HG02623 (cell line): Measurements from ENCODE around the gene GZMA.

Experiments used
- ATAC-seq: cut with Tn5 transposase; IDR thresholded peaks from one replicate; pipeline ENCODE4 v1.9.1; 2021; ENCODE audit warnings: moderate library complexity; ENCODE audit not compliant: unreplicated experiment

GZMA gene

DNA sequence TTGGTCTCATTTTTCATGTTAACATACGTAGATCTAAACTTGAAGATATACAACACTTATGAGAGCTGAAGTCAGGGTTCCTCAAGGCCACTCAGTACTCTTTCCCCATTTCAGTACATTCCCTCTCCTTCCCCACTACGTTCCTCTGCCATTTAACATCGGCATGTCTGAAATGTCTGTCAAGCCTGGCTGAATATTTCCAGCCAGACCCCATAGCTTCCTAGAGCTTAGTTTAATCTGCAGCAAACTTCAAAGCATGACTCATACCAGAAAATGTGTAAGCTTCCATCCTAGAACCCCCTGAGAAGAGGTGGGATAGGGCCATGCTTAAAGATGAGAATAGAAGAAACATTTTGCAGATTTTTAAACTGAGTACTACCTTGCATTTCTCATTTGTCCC lies 6.2 kb downstream of the GZMA start:
- ATAC-seq, result no peak

DNA sequence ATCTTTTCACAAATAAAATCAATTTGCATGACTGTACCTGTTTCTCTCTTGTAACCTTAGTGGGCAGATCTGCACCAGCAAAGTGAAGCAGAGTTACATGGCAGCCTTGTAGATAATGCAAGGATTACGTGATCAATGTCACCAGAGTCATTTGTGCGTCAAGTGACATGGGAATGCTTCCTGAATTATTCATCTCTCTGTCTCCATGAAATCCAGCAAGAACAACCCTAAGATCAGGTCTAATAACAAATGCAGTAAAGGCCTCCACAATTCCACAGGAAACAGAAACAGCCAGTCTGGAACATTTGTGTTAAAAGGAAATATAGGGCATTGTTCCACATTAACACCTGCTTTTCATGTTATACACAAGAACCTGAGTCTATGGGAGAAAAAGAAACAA lies 7.8 kb downstream of the GZMA start:
- ATAC-seq, result no peak

DNA sequence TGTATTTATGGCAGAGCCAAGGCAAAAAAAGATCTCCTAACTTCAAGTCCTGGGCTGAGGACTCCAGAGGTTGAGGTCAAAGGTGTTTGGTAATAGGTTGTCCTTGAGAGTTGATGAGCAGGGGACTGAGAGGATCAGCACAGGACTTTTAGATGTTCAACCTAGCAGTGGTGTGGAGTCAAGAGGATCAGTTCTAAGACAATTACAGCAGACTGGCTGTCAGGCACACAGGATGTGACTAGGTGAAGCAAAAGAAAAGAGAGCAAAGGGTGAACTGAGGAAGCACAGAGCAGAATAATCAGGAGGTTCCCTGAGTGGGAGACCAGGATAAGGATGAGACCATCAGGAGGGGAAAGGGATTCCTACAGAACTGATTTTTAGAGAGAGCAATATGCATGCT lies 10.9 kb downstream of the GZMA start:
- no peak for ATAC-seq

DNA sequence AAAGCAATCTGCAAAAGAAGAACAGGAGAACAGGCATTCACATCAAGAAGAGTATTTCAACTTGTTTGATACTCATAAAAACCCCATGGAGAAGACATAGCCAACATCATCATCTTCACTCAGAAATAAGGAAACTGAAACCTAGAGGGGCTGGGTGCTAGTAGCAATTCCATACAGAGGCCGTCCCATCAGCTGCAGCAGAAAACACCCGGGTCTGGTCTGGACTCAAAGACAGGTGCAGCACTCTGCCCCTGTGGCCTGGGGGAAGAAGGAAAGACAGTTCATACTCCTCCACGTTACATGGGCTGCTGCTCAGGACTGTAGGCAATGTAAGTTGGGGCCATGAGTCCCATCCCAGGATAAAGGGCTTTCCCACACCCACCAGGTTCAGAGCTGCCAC lies 11.6 kb downstream of the GZMA start:
- ATAC-seq, result no peak

DNA sequence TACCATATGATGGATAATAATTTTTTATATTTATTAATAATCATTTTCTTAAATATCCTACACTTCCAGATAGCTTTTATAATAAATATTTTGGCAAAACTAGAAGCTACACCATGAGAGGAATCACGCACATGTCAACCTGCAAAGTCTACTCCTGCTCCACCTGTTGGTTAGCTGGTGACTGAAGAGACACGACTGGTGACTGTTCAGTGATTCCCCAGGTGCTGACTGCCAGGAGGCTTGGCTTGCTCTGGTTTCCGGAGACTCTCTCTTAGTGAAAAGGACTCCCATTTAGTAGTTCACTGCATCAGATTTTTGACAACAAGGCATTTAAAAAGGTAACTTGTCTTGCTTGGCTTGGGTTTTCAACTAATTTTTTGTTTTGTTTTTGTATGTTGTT lies 20.9 kb downstream of the GZMA start:
- ATAC-seq, result no peak

DNA sequence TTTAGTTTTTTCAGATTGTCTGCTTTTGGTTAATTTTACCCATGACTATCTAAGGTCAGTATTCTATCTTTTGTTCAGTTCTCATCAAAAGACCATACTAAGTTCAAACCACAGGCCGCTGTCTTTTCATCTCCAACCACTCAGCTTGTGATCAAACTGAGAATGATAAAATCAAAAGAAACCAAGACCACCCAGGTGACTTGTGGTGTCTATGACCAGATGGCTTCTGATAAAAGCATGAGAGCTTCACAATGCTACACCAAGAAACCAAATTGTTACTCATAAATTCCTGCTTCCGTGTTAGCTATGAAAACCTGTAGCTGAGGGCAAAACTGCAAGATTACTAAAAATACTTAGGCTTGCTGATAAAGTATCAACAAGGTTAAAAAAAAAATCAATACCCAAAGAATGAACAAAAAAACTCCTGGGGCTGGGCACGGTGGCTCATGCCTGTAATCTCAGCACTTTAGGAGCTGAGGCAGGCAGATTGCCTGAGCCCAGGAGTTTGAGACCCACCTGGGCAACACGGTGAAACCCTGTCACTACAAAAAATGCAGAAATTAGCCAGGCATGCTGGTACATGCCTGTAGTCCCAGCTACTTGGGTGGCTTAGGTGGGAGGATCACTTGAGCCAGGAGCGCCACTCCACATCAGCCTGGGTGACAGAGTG lies 31.7 kb downstream of the GZMA start:
- no peak for ATAC-seq

DNA sequence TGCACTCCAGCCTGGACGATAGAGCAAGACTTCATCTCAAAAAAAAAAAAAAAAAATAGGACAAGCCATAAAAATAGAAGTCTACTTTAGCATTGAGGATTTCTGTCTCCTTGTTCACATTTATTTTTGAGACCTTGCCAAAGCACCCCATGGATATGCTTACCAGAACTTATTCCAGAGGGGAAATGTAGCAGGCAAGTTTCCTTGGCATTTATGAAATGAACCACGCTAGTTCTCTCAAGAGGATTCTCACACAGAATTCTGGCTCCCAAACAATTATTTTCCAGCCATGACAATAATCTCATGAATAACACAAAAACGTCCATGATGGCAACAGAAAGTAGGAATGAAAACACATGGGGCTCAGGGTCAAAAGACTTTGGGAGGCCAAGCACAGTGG lies 34.1 kb downstream of the GZMA start:
- no peak for ATAC-seq

DNA sequence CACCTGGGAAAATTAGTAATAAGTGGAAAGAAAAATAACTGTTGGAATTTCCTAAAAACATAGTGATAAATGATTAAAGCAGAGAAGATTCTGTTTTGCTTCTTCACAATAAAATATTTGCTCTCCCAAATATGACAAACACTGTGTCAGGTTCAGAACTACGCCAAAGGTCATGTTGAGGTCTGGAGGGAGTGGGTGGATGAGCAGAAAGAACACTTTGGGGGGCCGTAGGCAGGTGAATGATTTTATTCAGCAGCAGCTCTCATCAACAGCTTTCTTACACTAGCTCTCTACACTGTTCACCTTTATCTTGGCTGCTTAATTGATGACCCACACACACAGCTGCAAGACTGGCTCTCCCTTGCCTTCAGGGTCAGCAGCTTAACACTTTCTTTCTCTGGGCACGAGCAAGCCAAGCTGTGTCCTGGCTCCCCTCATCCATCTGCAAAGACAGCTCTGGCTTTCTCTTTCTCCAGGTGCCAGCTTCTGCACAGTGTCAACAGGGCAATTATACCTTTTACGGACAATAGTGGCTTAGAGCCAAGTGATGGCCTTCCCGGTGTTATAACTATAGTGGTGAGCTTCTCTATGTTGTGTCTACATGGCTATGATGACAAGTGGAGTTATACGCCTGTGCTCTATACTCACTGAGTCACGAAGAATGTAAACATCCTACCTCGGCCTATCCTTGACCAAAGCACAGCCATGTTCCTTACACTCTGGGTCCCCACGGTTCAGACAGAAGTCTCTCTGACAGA lies 38.6 kb downstream of the GZMA start:
- ATAC-seq, result no peak

DNA sequence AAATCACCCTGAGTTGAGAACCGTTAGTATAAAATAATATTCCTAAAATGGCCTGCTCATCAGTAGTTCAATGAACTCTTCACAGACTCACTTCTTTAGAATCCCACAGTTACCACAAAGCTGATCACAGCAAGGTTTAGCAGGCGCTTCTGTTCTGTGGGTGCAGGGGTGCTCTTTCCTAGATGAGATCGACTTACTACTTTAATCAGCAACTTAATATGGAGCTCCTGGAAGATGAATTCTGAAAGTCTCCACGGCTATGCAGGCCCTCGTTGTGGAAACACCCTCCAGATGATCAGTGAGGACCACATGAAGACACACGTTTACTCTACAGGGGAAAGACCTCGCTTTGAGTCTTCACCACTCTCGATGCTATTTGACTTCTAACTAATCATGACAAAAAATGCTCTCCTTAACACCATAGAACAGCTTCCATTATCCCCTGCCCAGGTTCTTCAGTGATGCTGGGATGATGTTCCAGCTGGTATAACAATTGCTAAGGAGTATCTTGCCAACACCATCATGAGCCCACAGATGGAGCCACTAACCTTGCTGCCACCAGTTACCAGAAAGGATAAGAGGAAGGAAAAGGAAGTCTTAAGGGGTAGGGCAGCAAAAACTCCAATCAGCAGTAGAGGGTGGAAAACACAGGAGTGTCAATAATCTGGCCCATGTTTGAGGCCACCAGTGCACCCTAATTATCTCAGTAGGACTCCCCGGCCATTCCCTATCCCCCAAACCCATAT lies 39.7 kb downstream of the GZMA start:
- no peak for ATAC-seq

DNA sequence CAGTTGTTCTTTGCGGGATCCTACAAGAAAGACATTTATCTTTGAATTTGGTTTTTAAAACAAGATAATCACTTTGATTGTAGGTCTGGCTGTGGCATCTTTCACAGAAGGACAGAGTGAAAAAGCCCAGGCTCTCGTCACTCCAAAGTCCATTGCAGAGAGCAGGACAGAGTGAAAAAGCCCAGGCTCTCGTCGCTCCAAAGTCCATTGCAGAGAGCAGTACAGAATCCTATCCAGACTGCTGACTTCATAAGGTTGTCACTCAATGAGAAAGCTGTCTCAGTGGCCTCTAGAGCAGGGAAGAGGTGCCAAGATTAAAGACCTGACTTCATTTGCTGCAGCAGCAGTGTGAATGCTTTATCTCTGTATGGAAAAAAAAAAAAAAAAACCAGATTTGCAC lies 41.2 kb downstream of the GZMA start:
- ATAC-seq, result no peak

DNA sequence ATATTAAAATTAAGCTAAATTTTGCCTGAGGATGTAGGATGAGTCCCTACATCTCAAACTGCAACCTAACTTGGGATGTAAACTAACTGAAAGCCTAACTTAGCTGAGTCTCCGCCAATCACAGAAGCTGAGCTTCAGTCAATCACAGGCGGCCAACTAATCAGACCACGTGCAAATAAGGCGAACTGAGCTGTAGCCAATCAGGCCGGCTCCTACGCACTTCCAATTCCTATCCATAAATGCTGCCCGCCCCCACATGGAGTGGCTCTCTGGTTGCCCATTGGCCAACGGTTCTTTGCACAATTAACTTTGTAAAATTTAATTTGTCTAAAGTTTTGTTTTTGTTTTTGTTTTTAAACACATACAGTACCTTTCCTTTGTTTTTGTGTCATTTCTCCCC lies 43.6 kb downstream of the GZMA start:
- ATAC-seq, result no peak

DNA sequence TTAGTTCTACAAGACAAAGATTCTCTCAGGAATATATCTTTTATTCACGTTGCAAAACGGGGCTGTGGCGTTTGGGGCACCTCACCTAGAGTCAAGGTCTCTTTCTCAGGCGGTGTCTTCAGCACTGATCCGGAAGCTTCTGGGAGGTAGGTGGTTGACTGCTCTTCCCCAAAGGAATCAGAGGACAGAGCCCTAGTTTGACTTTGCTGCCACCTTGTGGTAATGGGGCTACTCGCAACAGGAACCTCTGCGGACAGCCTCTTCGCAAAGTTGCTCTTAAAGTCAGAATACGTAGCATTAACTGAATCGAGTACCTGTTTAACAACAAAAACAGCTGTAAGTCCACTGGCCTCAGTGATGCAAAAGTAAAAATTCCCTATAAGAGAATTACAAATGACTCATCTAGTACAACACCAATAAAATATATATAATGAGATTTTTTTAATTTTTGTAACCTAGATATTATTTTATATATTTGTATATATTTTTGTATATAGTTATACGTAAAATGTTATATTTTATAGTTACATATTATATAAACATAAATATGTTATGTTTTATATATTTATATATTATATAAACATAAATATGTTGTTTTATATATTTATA lies 44.2 kb downstream of the GZMA start:
- ATAC-seq, result peak; percentile 89

DNA sequence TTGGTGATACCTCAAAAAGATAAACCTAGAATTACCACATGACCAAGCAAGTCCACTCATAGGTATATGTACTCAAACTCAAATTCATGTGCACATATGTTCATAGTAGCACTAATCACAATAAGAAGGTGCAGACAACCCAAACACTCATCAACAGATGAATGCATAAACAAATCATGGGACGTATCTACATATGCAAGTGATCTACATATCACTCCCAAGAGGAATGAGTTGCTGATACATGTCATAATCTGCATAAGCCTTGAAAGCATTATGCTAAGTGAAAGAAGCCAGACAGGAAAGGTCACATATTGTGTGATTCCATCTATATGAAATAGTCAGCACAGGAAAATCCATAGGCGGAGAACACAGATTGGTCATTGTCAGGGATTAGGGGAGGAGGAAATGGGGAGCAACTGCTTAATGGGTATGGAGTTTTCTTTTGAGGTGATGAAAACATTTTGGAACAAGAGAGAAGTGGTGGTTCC lies 46.9 kb downstream of the GZMA start:
- ATAC-seq, result no peak

DNA sequence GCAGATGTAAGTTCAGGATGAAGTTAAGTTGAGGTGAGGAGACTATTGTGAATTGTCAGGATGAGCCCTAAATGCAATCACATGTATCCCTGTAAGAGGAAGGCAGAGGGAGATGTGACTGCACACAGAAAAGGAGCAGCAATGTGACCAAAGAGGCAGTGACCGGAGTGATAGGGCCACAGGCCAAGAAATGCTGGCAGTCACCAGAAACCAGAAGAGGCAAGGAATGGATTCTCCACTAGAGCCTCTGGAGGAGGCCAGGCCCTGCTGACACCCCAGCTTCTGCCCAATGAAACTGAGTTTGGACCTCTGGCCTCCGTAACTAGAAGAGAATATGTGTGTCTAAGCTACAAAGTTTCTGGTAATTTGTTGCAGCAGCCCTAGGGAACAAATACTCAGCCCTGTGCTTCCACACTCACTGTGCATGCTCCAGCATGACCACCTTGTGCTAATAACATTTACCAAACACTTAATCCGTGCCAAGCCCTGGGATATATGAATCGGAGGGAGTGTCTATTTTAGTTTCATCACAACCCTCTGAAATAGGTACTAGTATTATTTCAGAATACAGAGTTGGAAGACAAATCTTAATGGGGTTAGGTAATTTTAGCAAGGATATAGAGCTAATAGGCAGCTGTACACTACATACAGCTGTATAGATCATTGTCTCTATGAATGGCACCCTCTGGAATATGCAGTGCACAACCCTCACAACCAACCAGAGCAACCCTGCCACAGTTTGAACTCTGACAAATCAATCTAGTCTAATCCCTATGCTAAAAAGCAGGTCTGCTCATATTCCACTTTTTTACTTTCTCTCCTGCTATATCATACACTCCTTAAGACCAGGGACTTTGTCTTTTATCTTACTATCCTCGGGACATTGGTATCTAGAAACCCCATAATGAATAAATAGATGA lies 49.7 kb downstream of the GZMA start:
- no peak for ATAC-seq

DNA sequence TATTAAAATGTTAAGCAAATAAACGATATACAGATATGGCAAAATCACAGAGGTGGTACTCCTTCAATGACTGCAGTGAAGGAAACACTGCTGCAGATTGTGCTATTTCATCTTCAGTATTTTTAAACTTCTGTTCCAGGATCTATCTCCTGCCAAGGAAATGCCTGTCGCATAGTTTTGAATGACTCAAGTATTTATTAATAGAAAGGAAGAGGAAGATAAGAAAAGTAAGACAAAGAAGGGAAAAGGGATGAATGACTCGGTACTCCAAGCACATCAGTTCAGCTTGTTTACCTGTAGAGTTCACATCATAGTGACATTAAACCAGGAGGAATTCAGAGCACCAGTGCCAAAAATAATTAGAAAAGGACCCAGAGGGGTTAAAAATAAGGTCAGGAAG lies 52.4 kb downstream of the GZMA start:
- no peak for ATAC-seq
